GM23338 (cell line): Measurements from ENCODE around the gene NGEF. TPM values are rescaled to one million over a fixed set of nuclear protein-coding genes. Genes with fewer than 3 reads are reported as not detected.

ENCODE experiments used
- ATAC-seq: fragments of 200-7000 bp; cut with Tn5 transposase; 3 replicates; pipeline ENCODE4 v1.9.1; 2020
- DNase-seq: peaks from one replicate; pipeline ENCODE4 v3.0.0-alpha.2; 2015; ENCODE audit warnings: low spot score
- H2AFZ ChIP-seq: fragments of 200-600 bp; sonication (generic); 2 replicates; pipeline ENCODE4 v1.8.0; 2016; ENCODE audit warnings: antibody characterized with exemption, mild to moderate bottlenecking, moderate library complexity
- H3F3A ChIP-seq: fragments of 200-600 bp; sonication (generic); replicated peaks from 2 replicates; pipeline ENCODE4 v1.8.0; 2017; ENCODE audit warnings: antibody characterized with exemption, mixed run types, low read depth
- H3K27ac ChIP-seq: fragments of 200-600 bp; sonication (generic); 2 replicates; pipeline ENCODE4 v1.6.1; 2016; ENCODE audit warnings: low read depth
- H3K27me3 ChIP-seq: fragments of 200-600 bp; sonication (generic); 2 replicates; pipeline ENCODE4 v1.8.0; 2016; ENCODE audit warnings: mild to moderate bottlenecking, mixed run types, moderate library complexity; ENCODE audit not compliant: insufficient read depth
- H3K36me3 ChIP-seq: fragments of 200-600 bp; sonication (generic); 2 replicates; pipeline ENCODE4 v1.8.0; 2016; ENCODE audit warnings: mild to moderate bottlenecking; ENCODE audit not compliant: insufficient read depth
- H3K4me1 ChIP-seq: fragments of 200-600 bp; sonication (generic); 2 replicates; pipeline ENCODE4 v1.8.0; 2016; ENCODE audit warnings: mild to moderate bottlenecking, moderate library complexity; ENCODE audit not compliant: insufficient read depth
- H3K4me2 ChIP-seq: fragments of 200-600 bp; sonication (generic); 2 replicates; pipeline ENCODE4 v1.7.1; 2017; ENCODE audit warnings: mixed run types
- H3K4me3 ChIP-seq: fragments of 200-600 bp; sonication (generic); 2 replicates; pipeline ENCODE4 v1.6.1; 2016; ENCODE audit warnings: mixed run types
- H3K79me2 ChIP-seq: fragments of 200-600 bp; sonication (generic); replicated peaks from 2 replicates; pipeline ENCODE4 v1.8.0; 2017; ENCODE audit warnings: mild to moderate bottlenecking; ENCODE audit not compliant: insufficient read depth
- H3K9me2 ChIP-seq: fragments of 200-600 bp; sonication (generic); 2 replicates; pipeline ENCODE4 v1.8.0; 2017; ENCODE audit not compliant: insufficient read depth
- H4K20me1 ChIP-seq: fragments of 200-600 bp; sonication (generic); replicated peaks from 2 replicates; pipeline ENCODE4 v1.8.0; 2017; ENCODE audit warnings: mild to moderate bottlenecking; ENCODE audit not compliant: insufficient read depth
- H3K27ac Mint-ChIP-seq: 2 replicates; pipeline ENCODE4 v1.8.0; 2020; ENCODE audit warnings: inconsistent platforms, mild to moderate bottlenecking, moderate library complexity, mixed read lengths
- H3K27me3 Mint-ChIP-seq: 3 replicates; pipeline ENCODE4 v1.8.0; 2022; ENCODE audit warnings: low read depth, mild to moderate bottlenecking, moderate library complexity, mixed read lengths, inconsistent platforms; ENCODE audit not compliant: insufficient read depth, poor library complexity
- H3K36me3 Mint-ChIP-seq: 3 replicates; pipeline ENCODE4 v1.8.0; 2021; ENCODE audit warnings: low read depth, mild to moderate bottlenecking, inconsistent platforms, moderate library complexity, mixed read lengths
- H3K4me1 Mint-ChIP-seq: 3 replicates; pipeline ENCODE4 v1.8.0; 2020; ENCODE audit warnings: mild to moderate bottlenecking, inconsistent platforms, mixed read lengths
- H3K4me3 Mint-ChIP-seq: 3 replicates; pipeline ENCODE4 v1.8.0; 2021; ENCODE audit warnings: moderate library complexity, mild to moderate bottlenecking, inconsistent platforms, mixed read lengths
- H3K9me3 Mint-ChIP-seq: 3 replicates; pipeline ENCODE4 v1.8.0; 2020; ENCODE audit warnings: moderate library complexity, mild to moderate bottlenecking, inconsistent platforms, mixed read lengths
- EZH2 ChIP-seq: fragments of 200-600 bp; sonication (generic); IDR thresholded peaks from one replicate; pipeline ENCODE4 v1.8.0; 2017; ENCODE audit warnings: antibody characterized with exemption, mild to moderate bottlenecking, low read depth; ENCODE audit not compliant: unreplicated experiment
- EZH2phosphoT487 ChIP-seq: fragments of 200-600 bp; sonication (generic); IDR thresholded peaks from one replicate; pipeline ENCODE4 v1.8.1; 2018; ENCODE audit warnings: antibody characterized with exemption; ENCODE audit not compliant: unreplicated experiment
- JUNB ChIP-seq: IDR thresholded peaks from one replicate; pipeline ENCODE4 v1.6.1; 2016; ENCODE audit warnings: antibody characterized with exemption; ENCODE audit not compliant: unreplicated experiment
- STAT1 ChIP-seq: IDR thresholded peaks from one replicate; pipeline ENCODE4 v1.6.1; 2016; ENCODE audit warnings: antibody characterized with exemption; ENCODE audit not compliant: unreplicated experiment
- ZNF331 ChIP-seq: fragments of 250-450 bp; sonication (Bioruptor Pico); IDR thresholded peaks from 2 replicates; pipeline ENCODE4 v1.5.0; 2020; ENCODE audit warnings: low read depth, mild to moderate bottlenecking, moderate library complexity
- polyA plus RNA-seq: library from polyadenylated mRNA; unstranded; fragments of >200 nt; fragmentation: Nextera tagmentation; extraction: Ambion mirVana; gene quantifications from 2 replicates; pipeline ENCODE4 v1.2.1, GENCODE V29; 2016
- total RNA-seq: library from RNA; depleted of rRNA; stranded (reverse); fragments of >200 nt; shearing (Covaris generic); gene quantifications from 2 replicates; pipeline ENCODE4 v1.2.3, GENCODE V29; 2014
- TF ChIP-seq, protein P1 (sequence below): IDR thresholded peaks from one replicate; pipeline ENCODE4 v1.6.1; 2018; ENCODE audit warnings: antibody characterized with exemption; ENCODE audit not compliant: unreplicated experiment

NGEF gene
- total and polyA plus RNA-seq, 2 experiments from 2014 or later: 1.8 to 5.4 TPM

DNA sequence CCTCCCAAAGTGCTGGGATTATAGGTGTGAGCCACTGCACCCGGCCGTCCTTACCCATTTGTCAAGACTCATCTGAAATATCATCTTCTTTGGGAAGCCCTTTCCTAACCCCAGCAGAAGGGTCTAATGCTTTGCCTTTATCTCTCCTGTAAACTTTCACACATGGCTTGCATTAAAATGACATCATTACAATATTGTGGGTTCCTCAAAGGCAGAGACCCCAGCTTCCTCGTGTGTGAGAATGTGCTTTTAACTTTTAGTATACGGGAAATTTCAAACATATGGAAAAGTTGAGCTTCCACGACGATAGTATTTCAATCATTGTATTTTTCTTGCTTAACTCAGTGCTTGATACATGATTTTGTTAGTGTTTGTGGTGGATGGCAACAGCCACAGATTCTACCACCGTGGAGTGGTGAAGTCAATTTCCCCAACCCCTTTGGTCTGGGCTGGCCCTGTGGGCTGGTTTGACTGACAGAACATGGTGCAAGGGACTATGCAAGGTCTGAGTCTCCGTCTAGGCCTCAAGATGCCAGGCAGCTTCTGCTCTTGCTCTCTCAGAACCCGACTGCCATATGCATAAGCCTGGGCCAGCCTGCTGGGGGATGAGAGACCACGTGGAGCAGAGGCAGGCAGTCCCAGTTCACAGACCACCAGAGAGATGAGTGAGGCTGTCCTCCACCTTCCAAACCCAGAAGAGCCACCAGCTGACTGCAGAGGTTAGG lies 39.9 kb downstream of the NGEF start:
- no peak overlapping the region for H3K27ac Mint-ChIP-seq
- peaks cover 6% of the 10 kb centered on the region; the same call in 2 of the 3 replicates for H3K4me1 Mint-ChIP-seq
- Histone ChIP-seq H3K4me3 (no peak overlapping the region), H3K79me2 (no peaks in the 10 kb centered on the region), H4K20me1 (no peaks in the 10 kb centered on the region), H3K9me2 (0 out of 2 replicates have a peak, but pooled peaks cover 3% of the 10 kb centered on the region), H3K27ac (no peak overlapping the region), H2AFZ (no peak overlapping the region), H3K4me1 (no peaks in the 10 kb centered on the region), H3K4me2 (no peak overlapping the region), H3K27me3 (no peaks in the 10 kb centered on the region), H3F3A (no peaks in the 10 kb centered on the region), H3K36me3 (no peaks in the 10 kb centered on the region)
- DNase-seq (no peak), ATAC-seq (no peak)
- no peaks in the 10 kb centered on the region for H3K9me3 Mint-ChIP-seq
- no peaks in the 10 kb centered on the region for H3K36me3 Mint-ChIP-seq
- TF ChIP-seq JUNB (no peak), EZH2 (no peak), STAT1 (no peak), EZH2phosphoT487 (no peak)
- TF ChIP-seq, protein P1, sequence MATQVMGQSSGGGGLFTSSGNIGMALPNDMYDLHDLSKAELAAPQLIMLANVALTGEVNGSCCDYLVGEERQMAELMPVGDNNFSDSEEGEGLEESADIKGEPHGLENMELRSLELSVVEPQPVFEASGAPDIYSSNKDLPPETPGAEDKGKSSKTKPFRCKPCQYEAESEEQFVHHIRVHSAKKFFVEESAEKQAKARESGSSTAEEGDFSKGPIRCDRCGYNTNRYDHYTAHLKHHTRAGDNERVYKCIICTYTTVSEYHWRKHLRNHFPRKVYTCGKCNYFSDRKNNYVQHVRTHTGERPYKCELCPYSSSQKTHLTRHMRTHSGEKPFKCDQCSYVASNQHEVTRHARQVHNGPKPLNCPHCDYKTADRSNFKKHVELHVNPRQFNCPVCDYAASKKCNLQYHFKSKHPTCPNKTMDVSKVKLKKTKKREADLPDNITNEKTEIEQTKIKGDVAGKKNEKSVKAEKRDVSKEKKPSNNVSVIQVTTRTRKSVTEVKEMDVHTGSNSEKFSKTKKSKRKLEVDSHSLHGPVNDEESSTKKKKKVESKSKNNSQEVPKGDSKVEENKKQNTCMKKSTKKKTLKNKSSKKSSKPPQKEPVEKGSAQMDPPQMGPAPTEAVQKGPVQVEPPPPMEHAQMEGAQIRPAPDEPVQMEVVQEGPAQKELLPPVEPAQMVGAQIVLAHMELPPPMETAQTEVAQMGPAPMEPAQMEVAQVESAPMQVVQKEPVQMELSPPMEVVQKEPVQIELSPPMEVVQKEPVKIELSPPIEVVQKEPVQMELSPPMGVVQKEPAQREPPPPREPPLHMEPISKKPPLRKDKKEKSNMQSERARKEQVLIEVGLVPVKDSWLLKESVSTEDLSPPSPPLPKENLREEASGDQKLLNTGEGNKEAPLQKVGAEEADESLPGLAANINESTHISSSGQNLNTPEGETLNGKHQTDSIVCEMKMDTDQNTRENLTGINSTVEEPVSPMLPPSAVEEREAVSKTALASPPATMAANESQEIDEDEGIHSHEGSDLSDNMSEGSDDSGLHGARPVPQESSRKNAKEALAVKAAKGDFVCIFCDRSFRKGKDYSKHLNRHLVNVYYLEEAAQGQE: no peak
- H3K27me3 Mint-ChIP-seq: no peaks in the 10 kb centered on the region
- H3K4me3 Mint-ChIP-seq: no peak overlapping the region

- no peaks in the 10 kb centered on the region for H4K20me1 ChIP-seq
- no peaks in the 10 kb centered on the region for H3K27me3 ChIP-seq
- TF ChIP-seq ZNF331 (CRISPR knock-in tag): no peak
- TF ChIP-seq, protein P1: no peak
- H3F3A ChIP-seq: no peaks in the 10 kb centered on the region
- H3K4me2 ChIP-seq: no peak overlapping the region
- H3K9me2 ChIP-seq: 0 out of 2 replicates have a peak, but pooled peaks cover 3% of the 10 kb centered on the region
- ATAC-seq (no peak), DNase-seq (no peak)
- Mint-ChIP-seq H3K4me3 (no peak overlapping the region), H3K27ac (no peak overlapping the region), H3K27me3 (no peaks in the 10 kb centered on the region), H3K4me1 (peaks cover 9% of the 10 kb centered on the region), H3K9me3 (no peaks in the 10 kb centered on the region), H3K36me3 (no peaks in the 10 kb centered on the region)
- no peak overlapping the region for H2AFZ ChIP-seq
- H3K27ac ChIP-seq: no peak overlapping the region
- H3K4me3 ChIP-seq: no peak overlapping the region
- peaks cover 1% of the 10 kb centered on the region; the same call in 1 of the 2 replicates for H3K4me1 ChIP-seq
- H3K36me3 ChIP-seq: no peaks in the 10 kb centered on the region
- H3K79me2 ChIP-seq: no peaks in the 10 kb centered on the region
These were observed 41.3 kb downstream of the NGEF start for GRCh38 chr2:232971744-232972143.
